PC-3 (cell line): ENCODE data around the gene NR2F2.

Experiments
- EZH2 ChIP-seq: fragments of 300-600 bp; sonication (generic); IDR thresholded peaks from one replicate; pipeline ENCODE4 v1.6.1; 2017; ENCODE audit warnings: antibody characterized with exemption, mild to moderate bottlenecking, low read length; ENCODE audit not compliant: unreplicated experiment
- TF ChIP-seq, protein P1 (sequence below): fragments of 300-600 bp; sonication (generic); conservative IDR thresholded peaks from 2 replicates; pipeline ENCODE4 v1.5.1; 2017; ENCODE audit warnings: antibody characterized with exemption, low read depth, mild to moderate bottlenecking, low read length

GRCh38 chr15:96342406-96343112 is 12.1 kb downstream of the NR2F2 start:
- TF ChIP-seq, protein P1, sequence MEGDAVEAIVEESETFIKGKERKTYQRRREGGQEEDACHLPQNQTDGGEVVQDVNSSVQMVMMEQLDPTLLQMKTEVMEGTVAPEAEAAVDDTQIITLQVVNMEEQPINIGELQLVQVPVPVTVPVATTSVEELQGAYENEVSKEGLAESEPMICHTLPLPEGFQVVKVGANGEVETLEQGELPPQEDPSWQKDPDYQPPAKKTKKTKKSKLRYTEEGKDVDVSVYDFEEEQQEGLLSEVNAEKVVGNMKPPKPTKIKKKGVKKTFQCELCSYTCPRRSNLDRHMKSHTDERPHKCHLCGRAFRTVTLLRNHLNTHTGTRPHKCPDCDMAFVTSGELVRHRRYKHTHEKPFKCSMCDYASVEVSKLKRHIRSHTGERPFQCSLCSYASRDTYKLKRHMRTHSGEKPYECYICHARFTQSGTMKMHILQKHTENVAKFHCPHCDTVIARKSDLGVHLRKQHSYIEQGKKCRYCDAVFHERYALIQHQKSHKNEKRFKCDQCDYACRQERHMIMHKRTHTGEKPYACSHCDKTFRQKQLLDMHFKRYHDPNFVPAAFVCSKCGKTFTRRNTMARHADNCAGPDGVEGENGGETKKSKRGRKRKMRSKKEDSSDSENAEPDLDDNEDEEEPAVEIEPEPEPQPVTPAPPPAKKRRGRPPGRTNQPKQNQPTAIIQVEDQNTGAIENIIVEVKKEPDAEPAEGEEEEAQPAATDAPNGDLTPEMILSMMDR, result no peak
- TF ChIP-seq EZH2, result no peak
